NCI-H2171 treated with DMSO at 0.1 percent for 48 hours (cell line): Measurements from ENCODE around the gene CSTPP1.

Experiments
- DNase-seq: peaks from one replicate; lab custom pipeline; 2025; lab: John Stamatoyannopoulos, UW

CSTPP1 gene

GRCh38 chr11:47132981-47133380 lies 196.4 kb downstream of the CSTPP1 start:
- DNase-seq: no peak

- no peak for DNase-seq
These were observed 199.8 kb downstream of the CSTPP1 start for GRCh38 chr11:47136327-47136726.

- DNase-seq: no peak
These were observed 200.4 kb downstream of the CSTPP1 start for GRCh38 chr11:47136921-47137320.

- DNase-seq: no peak
These were observed 200.9 kb downstream of the CSTPP1 start for GRCh38 chr11:47137476-47137875.

- no peak for DNase-seq
These were observed 203.3 kb downstream of the CSTPP1 start for GRCh38 chr11:47139878-47140277.

- no peak for DNase-seq
These were observed 206.8 kb downstream of the CSTPP1 start for GRCh38 chr11:47143322-47143721.

- no peak for DNase-seq
These were observed 208.0 kb downstream of the CSTPP1 start for GRCh38 chr11:47144541-47144940.

GRCh38 chr11:47147250-47147649 lies 210.7 kb downstream of the CSTPP1 start:
- no peak for DNase-seq

- DNase-seq: no peak
These were observed 211.1 kb downstream of the CSTPP1 start for GRCh38 chr11:47147681-47148080.

GRCh38 chr11:47148270-47148669 lies 211.7 kb downstream of the CSTPP1 start:
- DNase-seq: no peak

GRCh38 chr11:47148903-47149531 lies 212.5 kb downstream of the CSTPP1 start:
- peak; percentile 66 for DNase-seq

- no peak for DNase-seq
These were observed 213.2 kb downstream of the CSTPP1 start for GRCh38 chr11:47149782-47150181.

GRCh38 chr11:47152126-47152952 lies 215.8 kb downstream of the CSTPP1 start:
- DNase-seq: no peak

GRCh38 chr11:47152953-47153950 lies 216.7 kb downstream of the CSTPP1 start:
- DNase-seq: peak; percentile 77

GRCh38 chr11:47154616-47155570 lies 218.3 kb downstream of the CSTPP1 start:
- DNase-seq: no peak

- DNase-seq: no peak
These were observed 219.3 kb downstream of the CSTPP1 start for GRCh38 chr11:47155879-47156278.

GRCh38 chr11:47156333-47156732 lies 219.8 kb downstream of the CSTPP1 start:
- DNase-seq: no peak

- DNase-seq: no peak
These were observed 220.4 kb downstream of the CSTPP1 start for GRCh38 chr11:47156951-47157350.

- no peak for DNase-seq
These were observed 221.2 kb downstream of the CSTPP1 start for GRCh38 chr11:47157805-47158204.

GRCh38 chr11:47158242-47158641 lies 221.7 kb downstream of the CSTPP1 start:
- no peak for DNase-seq

GRCh38 chr11:47160753-47161133 lies 224.2 kb downstream of the CSTPP1 start:
- no peak for DNase-seq
